Loucy (cell line): Measurements from ENCODE around the gene PASK.

ENCODE experiments used
- CTCF ChIP-seq: fragments of 200-600 bp; sonication (generic); conservative IDR thresholded peaks from 2 replicates; pipeline ENCODE4 v1.5.1; 2014; ENCODE audit warnings: mild to moderate bottlenecking, antibody characterized with exemption, low read length
- EZH2phosphoT487 ChIP-seq: fragments of 200-600 bp; IDR thresholded peaks from 2 replicates; pipeline ENCODE4 v1.6.1; 2018; ENCODE audit warnings: antibody characterized with exemption, mild to moderate bottlenecking, moderate library complexity, borderline replicate concordance

GRCh38 chr2:241161646-241162281, 12.5 kb upstream of the PASK start:
- TF ChIP-seq CTCF: no peak
- TF ChIP-seq EZH2phosphoT487: no peak
